Pancreas (tissue), 10 donors: ENCODE results near the gene DDX51. TPM values are rescaled to one million over a fixed set of nuclear protein-coding genes. Genes with fewer than 3 reads are reported as not detected.

Experiments
- ATAC-seq, 4 donors: fragments of 200-7000 bp; cut with Tn5 transposase; one replicate each; pipeline versions ENCODE4 v1.8.0 to v1.9.1; 2020; ENCODE audit warnings: mild to moderate bottlenecking in 4 of 4, moderate library complexity in 4 of 4
- DNase-seq, 6 donors: peaks; one replicate each; pipeline ENCODE4 v3.0.0-alpha.2; 2020
- FAIRE-seq: peaks from 2 replicates; lab custom pipeline; 2012; peaks lifted over from hg19 to GRCh38; lab: Jason Lieb, UNC
- H3K27ac ChIP-seq, 4 donors: fragments of 200-600 bp; sonication (generic); 1 replicate in 3 of 4; 2 replicates in 1 of 4; pipeline versions ENCODE4 v1.5.0 to v1.8.0; 2020
- H3K27me3 ChIP-seq, 4 donors: fragments of 200-600 bp; one replicate each; pipeline ENCODE4 v1.8.0; 2021
- H3K36me3 ChIP-seq, 3 donors: fragments of 200-600 bp; sonication (generic) in 1 of 3; one replicate each; pipeline versions ENCODE4 v1.5.0 to v1.8.0; 2020 to 2021
- H3K4me1 ChIP-seq, 3 donors: fragments of 200-600 bp; one replicate each; pipeline ENCODE4 v1.8.0; 2021
- H3K4me3 ChIP-seq, 4 donors: fragments of 200-600 bp; sonication (generic) in 2 of 4; one replicate each; pipeline versions ENCODE4 v1.5.0 to v1.8.0; 2020 to 2021
- H3K9me3 ChIP-seq, 4 donors: fragments of 200-600 bp; one replicate each; pipeline ENCODE4 v1.8.0; 2021
- CTCF ChIP-seq, 4 donors: fragments of 200-600 bp; sonication (generic) in 3 of 4; IDR thresholded peaks; one replicate each; pipeline versions ENCODE4 v1.5.0 to v1.8.0; 2021; ENCODE audit warnings: antibody characterized with exemption in 4 of 4
- WGBS, 2 donors: extraction: QIAGEN DNeasy Blood & Tissue Kit; methylation state at CpG; one replicate each; pipeline ENCODE4 v1.1.7; 2013; 5-methylcytosine and 5-hydroxymethylcytosine counted together
- intact Hi-C, 3 donors: fragments of 100-400 bp; cut with DNase I; formaldehyde crosslinking; loops; one replicate each; pipeline versions ENCODE4 v1.11.1 to v1.14.2; 2022
- polyA plus RNA-seq, 2 donors: library from polyadenylated mRNA; stranded (reverse); fragments of 200-250 nt; gene quantifications; one replicate each; pipeline ENCODE4 v1.2.3, GENCODE V29; 2013
- total RNA-seq, 6 donors: library from RNA; stranded (reverse); fragmentation: NEBNext Ultra II Directional in 4 of 6; extraction: Animal tissue kit (Norgen Biotek cat#: 25700) in 4 of 6; gene quantifications; one replicate each; pipeline versions ENCODE4 v1.2.1 to v1.2.4, GENCODE V29; 2021 to 2023
- donor health status: healthy with polysubstance abuse.
- donor health status: DM: no; HTN: no; CAD: no; lungs with moderate emphysema.
- donor health status: DM: no; HTN: no; CAD: no.
- donor health status: control.
- donor health status: control.
- donor health status: Bipolar disorder and iron deficiency.
- donor health status: DM: yes; HTN: yes; CAD: no.
- donor health status: DM: no; HTN: no; CAD: no.
- donor health status: DM: no; HTN: no; CAD: no.
- donor health status: DM: yes; HTN: yes; CAD: no.

Gene DDX51
- total and polyA plus RNA-seq, 8 donors, result 7.8 to 46.7 (median 13.7) TPM

GRCh38 chr12:132159555-132160003 is 15.5 kb upstream of the DDX51 start:
- H3K4me3 ChIP-seq, result no peak overlapping the region
- intact Hi-C loops, result loop anchor here in 1 of 3 donors (10.0 kb wide), 1 partner anchor 255 kb away; no protein-coding TSS in a partner anchor
- FAIRE-seq, result no peak

GRCh38 chr12:132158677-132159554 is 14.8 kb upstream of the DDX51 start:
- 89 to 91% methylated on average over 36 to 37 of the region's 37 CpGs for WGBS, 2 donors
- intact Hi-C loops, result loop anchor here in 1 of 3 donors (10.0 kb wide), 1 partner anchor 256 kb away; no protein-coding TSS in a partner anchor
- Histone ChIP-seq H3K4me1 (no peaks in the 10 kb centered on the region), H3K9me3 (no peaks in the 10 kb centered on the region), H3K4me3 (no peak overlapping the region), H3K36me3 (no peaks in the 10 kb centered on the region), H3K27ac (no peak overlapping the region), H3K27me3 (no peaks in the 10 kb centered on the region)
- DNase-seq (peak in 2 of 6 donors; percentile 15 to 59), FAIRE-seq (no peak), ATAC-seq (no peak)
- no peak for TF ChIP-seq CTCF (IDR thresholded peaks at IDR 0.05)

More at GRCh38 chr12:132159555-132160003, 15.5 kb upstream of the DDX51 start:
- peak in 2 of 6 donors; percentile 9 to 57 for DNase-seq
- H3K27ac ChIP-seq, result no peak overlapping the region
- no peak for TF ChIP-seq CTCF (IDR thresholded peaks at IDR 0.05)
- no peaks in the 10 kb centered on the region for H3K4me1 ChIP-seq
- no peaks in the 10 kb centered on the region for H3K36me3 ChIP-seq
- no peaks in the 10 kb centered on the region for H3K9me3 ChIP-seq
- H3K27me3 ChIP-seq, result no peaks in the 10 kb centered on the region
- WGBS, 2 donors, result 56 to 64% methylated on average over 14 of the region's 14 CpGs
- ATAC-seq, result no peak

GRCh38 chr12:132157733-132158409 is 13.8 kb upstream of the DDX51 start:
- ATAC-seq (no peak), FAIRE-seq (no peak), DNase-seq (no peak)
- no peak overlapping the region for H3K4me3 ChIP-seq
- no peaks in the 10 kb centered on the region for H3K36me3 ChIP-seq
- no peaks in the 10 kb centered on the region for H3K4me1 ChIP-seq
- WGBS, 2 donors, result 89 to 96% methylated on average over 5 of the region's 5 CpGs
- intact Hi-C loops, result loop anchor here in 1 of 3 donors (10.0 kb wide), 1 partner anchor 257 kb away; no protein-coding TSS in a partner anchor
- H3K27ac ChIP-seq, result no peak overlapping the region
- H3K27me3 ChIP-seq, result no peaks in the 10 kb centered on the region
- no peaks in the 10 kb centered on the region for H3K9me3 ChIP-seq
- no peak for TF ChIP-seq CTCF (IDR thresholded peaks at IDR 0.05)

DNA sequence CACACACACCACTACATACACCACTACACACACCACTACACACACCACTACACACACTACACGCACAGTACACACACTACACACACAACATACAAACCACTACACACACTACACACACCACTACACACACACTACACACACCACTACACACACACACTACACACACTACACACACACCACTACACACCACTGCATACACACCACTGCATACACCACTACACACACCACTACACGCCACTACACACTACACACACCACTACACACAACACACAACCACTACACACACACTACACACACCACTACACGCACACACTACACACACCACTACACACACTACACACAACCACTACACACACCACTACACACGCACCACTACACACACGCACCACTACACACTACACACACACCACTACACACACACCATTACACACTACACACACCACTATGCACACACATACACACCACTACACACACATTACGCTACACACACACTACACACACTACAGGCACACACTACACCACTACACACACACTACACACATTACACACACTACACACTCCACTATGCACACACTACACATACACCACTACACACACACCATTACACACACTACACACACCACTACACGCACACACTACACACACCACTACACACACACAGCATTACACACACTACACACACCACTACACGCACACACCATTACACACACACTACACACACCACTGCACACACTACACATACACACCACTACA is 12.6 kb upstream of the DDX51 start:
- intact Hi-C loops, result loop anchor here in 1 of 3 donors (10.0 kb wide), 1 partner anchor 258 kb away; no protein-coding TSS in a partner anchor
- Histone ChIP-seq H3K4me3 (no peak overlapping the region), H3K9me3 (no peaks in the 10 kb centered on the region), H3K36me3 (peaks cover 0 to 6% (median 0%) of the 10 kb centered on the region in 3 donors), H3K4me1 (no peaks in the 10 kb centered on the region), H3K27me3 (no peaks in the 10 kb centered on the region), H3K27ac (no peak overlapping the region)
- no peak for TF ChIP-seq CTCF (IDR thresholded peaks at IDR 0.05)
- ATAC-seq, result no peak
- no peak for DNase-seq
- no peak for FAIRE-seq
- WGBS, 2 donors, result 79 to 83% methylated on average over 8 of the region's 8 CpGs
